GM12891 (cell line): Measurements from ENCODE around the gene SLC30A2.

Experiments
- DNase-seq: peaks from one replicate; pipeline ENCODE4 v3.0.0; 2011; ENCODE audit warnings: low spot score; ENCODE audit not compliant: insufficient read length
- FAIRE-seq: peaks from 2 replicates; lab custom pipeline; 2011; peaks lifted over from hg19 to GRCh38; lab: Jason Lieb, UNC
- PAX5 ChIP-seq: IDR thresholded peaks from 2 replicates; pipeline ENCODE4 v1.6.1; 2011; ENCODE audit warnings: low read length, moderate library complexity, mild to moderate bottlenecking; ENCODE audit not compliant: insufficient read depth, severe bottlenecking
- POLR2A ChIP-seq: IDR thresholded peaks from 2 replicates; pipeline ENCODE4 v1.6.1; 2011; ENCODE audit warnings: low read depth, low read length, control low read depth
- POLR2AphosphoS5 ChIP-seq: IDR thresholded peaks from 2 replicates; pipeline ENCODE4 v1.6.1; 2011; ENCODE audit warnings: low read depth, low read length, control low read depth
- POU2F2 ChIP-seq: IDR thresholded peaks from 2 replicates; pipeline ENCODE4 v1.6.1; 2011; ENCODE audit warnings: low read depth, mild to moderate bottlenecking, control low read depth, low read length, moderate library complexity
- SPI1 ChIP-seq: IDR thresholded peaks from 2 replicates; pipeline ENCODE4 v1.6.1; 2011; ENCODE audit warnings: low read depth, low read length, control low read depth
- TAF1 ChIP-seq: IDR thresholded peaks from 2 replicates; pipeline ENCODE4 v1.6.1; 2011; ENCODE audit warnings: low read depth, low read length, control low read depth

The SLC30A2 gene

GRCh38 chr1:26070963-26071342, 25.0 kb upstream of the SLC30A2 start:
- no peak for TF ChIP-seq SPI1
- no peak for TF ChIP-seq POU2F2
- TF ChIP-seq POLR2AphosphoS5: no peak
- TF ChIP-seq TAF1: no peak
- no peak for TF ChIP-seq PAX5
- TF ChIP-seq POLR2A: no peak
- no peak for FAIRE-seq

GRCh38 chr1:26070296-26070962, 24.5 kb upstream of the SLC30A2 start:
- DNase-seq (no peak), FAIRE-seq (no peak)
- TF ChIP-seq POU2F2: no peak
- no peak for TF ChIP-seq POLR2AphosphoS5
- no peak for TF ChIP-seq POLR2A
- TF ChIP-seq TAF1: no peak
- TF ChIP-seq PAX5: no peak
- TF ChIP-seq SPI1: no peak

More at GRCh38 chr1:26070963-26071342, 25.0 kb upstream of the SLC30A2 start:
- no peak for DNase-seq

GRCh38 chr1:26069941-26070295, 24.0 kb upstream of the SLC30A2 start:
- no peak for TF ChIP-seq POU2F2
- TF ChIP-seq POLR2A: no peak
- TF ChIP-seq SPI1: no peak
- no peak for TF ChIP-seq POLR2AphosphoS5
- no peak for TF ChIP-seq PAX5
- no peak for TF ChIP-seq TAF1
- no peak for FAIRE-seq
- DNase-seq: no peak

- TF ChIP-seq POLR2AphosphoS5 (no peak), PAX5 (no peak), POU2F2 (no peak), POLR2A (no peak), TAF1 (no peak), SPI1 (no peak)
- FAIRE-seq (no peak), DNase-seq (no peak)
These were observed 21.6 kb upstream of the SLC30A2 start, which contains the start of gene TRIM63 for GRCh38 chr1:26067432-26067911. Gene TRIM63, minus strand, starts transcription at chr1:26067630. Its CDS starts 136 bp downstream, at chr1:26067494.

- FAIRE-seq (no peak), DNase-seq (no peak)
- TF ChIP-seq SPI1 (no peak), POU2F2 (no peak)
These were observed 20.9 kb upstream of the SLC30A2 start for GRCh38 chr1:26066857-26067256.

GRCh38 chr1:26066160-26066559, 20.2 kb upstream of the SLC30A2 start:
- FAIRE-seq: no peak
- no peak for DNase-seq
- no peak for TF ChIP-seq TAF1
- no peak for TF ChIP-seq POLR2AphosphoS5

- no peak for FAIRE-seq
- no peak for TF ChIP-seq POU2F2
- no peak for TF ChIP-seq PAX5
- TF ChIP-seq SPI1: no peak
- no peak for TF ChIP-seq POLR2AphosphoS5
- TF ChIP-seq TAF1: no peak
- no peak for TF ChIP-seq POLR2A
- DNase-seq: no peak
These were observed 18.6 kb upstream of the SLC30A2 start for GRCh38 chr1:26064553-26064952.

- FAIRE-seq: no peak
- TF ChIP-seq POU2F2 (no peak), POLR2A (no peak), PAX5 (no peak), POLR2AphosphoS5 (no peak), TAF1 (no peak), SPI1 (no peak)
- no peak for DNase-seq
These were observed 15.1 kb upstream of the SLC30A2 start for GRCh38 chr1:26060832-26061574.

GRCh38 chr1:26059906-26060305, 14.0 kb upstream of the SLC30A2 start:
- no peak for FAIRE-seq
- no peak for DNase-seq

More at GRCh38 chr1:26059906-26060305, 14.0 kb upstream of the SLC30A2 start:
- no peak for TF ChIP-seq POLR2AphosphoS5
- no peak for TF ChIP-seq POLR2A
- no peak for TF ChIP-seq SPI1
- TF ChIP-seq POU2F2: no peak
- TF ChIP-seq TAF1: no peak
- TF ChIP-seq PAX5: no peak
